ENCODE results near the gene PDIK1L.

PDIK1L gene

GRCh38 chr1:26122988-26123973, 11.7 kb downstream of the PDIK1L start:
- TF ChIP-seq GATA1 (IDR thresholded peaks at IDR 0.05; ENCODE audit: low read depth, low read length) (peak; percentile 19), POLR2A (IDR thresholded peaks at IDR 0.05; ENCODE audit: low read length) (peak; percentile 65)
- peak; percentile 93 for DNase-seq

GRCh38 chr1:26124418-26125331, 13.1 kb downstream of the PDIK1L start:
- TF ChIP-seq GATA1 (IDR thresholded peaks at IDR 0.05; ENCODE audit: low read depth, low read length): no peak
- TF ChIP-seq POLR2A (IDR thresholded peaks at IDR 0.05; ENCODE audit: low read length): no peak
- DNase-seq: peak in 1 of 2 experiments; percentile 72

DNA sequence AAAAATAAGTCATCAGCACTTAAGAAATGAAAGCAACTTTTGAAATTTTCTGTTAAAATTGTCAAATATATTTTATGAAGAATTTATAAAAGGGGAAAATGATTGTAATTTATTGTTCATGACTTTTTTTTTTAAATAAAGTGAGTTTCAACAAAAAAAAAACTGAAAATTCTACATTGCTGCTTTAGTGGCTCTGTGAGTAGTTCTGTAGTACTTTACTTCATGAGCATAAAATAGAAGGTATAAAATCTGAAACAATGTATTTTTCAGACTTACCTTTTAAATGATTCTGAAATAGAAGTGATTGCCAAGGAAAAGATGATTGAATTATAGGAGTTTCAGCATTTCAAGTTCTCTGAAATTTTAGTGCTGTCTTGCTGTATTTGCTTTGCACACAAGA, 13.8 kb downstream of the PDIK1L start:
- TF ChIP-seq GATA1 (IDR thresholded peaks at IDR 0.05; ENCODE audit: low read depth, low read length): no peak
- TF ChIP-seq POLR2A (IDR thresholded peaks at IDR 0.05; ENCODE audit: low read length): no peak

GRCh38 chr1:26125946-26126320, 14.3 kb downstream of the PDIK1L start:
- TF ChIP-seq POLR2A (IDR thresholded peaks at IDR 0.05; ENCODE audit: low read length) (no peak), GATA1 (IDR thresholded peaks at IDR 0.05; ENCODE audit: low read depth, low read length) (no peak)
- DNase-seq: no peak

More for the DNA sequence above, 13.8 kb downstream of the PDIK1L start:
- peak in 1 of 2 experiments; percentile 75 for DNase-seq

DNA sequence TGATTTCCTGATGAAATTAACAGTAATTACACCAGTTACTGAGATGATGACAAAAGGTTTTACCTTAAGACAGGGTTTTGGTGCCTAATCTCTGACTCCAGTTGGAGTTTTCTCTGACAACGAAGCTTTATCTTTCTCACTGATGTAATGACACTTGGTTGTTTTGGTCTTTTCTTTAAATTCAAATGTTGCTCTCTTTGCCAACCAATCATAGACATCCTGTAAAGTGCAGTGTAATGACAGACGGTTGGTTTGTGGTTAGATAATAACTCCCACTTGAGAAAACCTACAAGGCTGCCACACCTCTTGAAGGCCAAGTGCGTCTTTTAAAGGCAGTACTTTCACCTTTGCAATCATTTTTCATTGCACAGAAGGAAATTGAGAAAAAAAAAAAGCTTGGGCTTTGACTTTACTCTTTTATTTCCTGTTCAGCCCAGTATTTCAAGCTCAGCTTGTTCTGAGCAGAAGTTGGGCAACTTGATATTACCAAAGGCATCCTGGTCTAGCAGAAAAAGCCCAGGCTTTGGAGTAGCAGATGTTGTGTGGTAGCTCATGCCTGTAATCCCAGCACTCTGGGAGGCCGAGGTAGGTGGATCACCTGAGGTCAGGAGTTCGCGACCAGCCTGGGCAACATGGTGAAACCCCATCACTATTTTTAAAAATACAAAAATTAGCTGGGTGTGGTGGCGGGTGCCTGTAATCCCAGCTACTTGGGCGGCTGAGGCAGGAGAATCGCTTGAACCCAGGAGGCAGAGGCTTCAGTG, 14.9 kb downstream of the PDIK1L start:
- DNase-seq: peak; percentile 95 to 99

GRCh38 chr1:26127235-26128163, 15.9 kb downstream of the PDIK1L start:
- TF ChIP-seq POLR2A (IDR thresholded peaks at IDR 0.05; ENCODE audit: low read length) (peak; percentile 76), GATA1 (IDR thresholded peaks at IDR 0.05; ENCODE audit: low read depth, low read length) (no peak)

More for the DNA sequence above, 14.9 kb downstream of the PDIK1L start:
- TF ChIP-seq POLR2A (IDR thresholded peaks at IDR 0.05; ENCODE audit: low read length) (peak; percentile 96), GATA1 (IDR thresholded peaks at IDR 0.05; ENCODE audit: low read depth, low read length) (no peak)

GRCh38 chr1:26129778-26130177, 18.2 kb downstream of the PDIK1L start:
- no peak for TF ChIP-seq GATA1 (IDR thresholded peaks at IDR 0.05; ENCODE audit: low read depth, low read length)
- no peak for TF ChIP-seq POLR2A (IDR thresholded peaks at IDR 0.05; ENCODE audit: low read length)
- no peak for DNase-seq

More at GRCh38 chr1:26127235-26128163, 15.9 kb downstream of the PDIK1L start:
- peak in 1 of 2 experiments; percentile 78 for DNase-seq

GRCh38 chr1:26130695-26131094, 19.1 kb downstream of the PDIK1L start:
- TF ChIP-seq POLR2A (IDR thresholded peaks at IDR 0.05; ENCODE audit: low read length) (no peak), GATA1 (IDR thresholded peaks at IDR 0.05; ENCODE audit: low read depth, low read length) (no peak)
- DNase-seq: no peak

GRCh38 chr1:26132128-26132833, 20.7 kb downstream of the PDIK1L start:
- peak in 1 of 2 experiments; percentile 36 for DNase-seq
- TF ChIP-seq POLR2A (IDR thresholded peaks at IDR 0.05; ENCODE audit: low read length) (no peak), GATA1 (IDR thresholded peaks at IDR 0.05; ENCODE audit: low read depth, low read length) (no peak)

DNA sequence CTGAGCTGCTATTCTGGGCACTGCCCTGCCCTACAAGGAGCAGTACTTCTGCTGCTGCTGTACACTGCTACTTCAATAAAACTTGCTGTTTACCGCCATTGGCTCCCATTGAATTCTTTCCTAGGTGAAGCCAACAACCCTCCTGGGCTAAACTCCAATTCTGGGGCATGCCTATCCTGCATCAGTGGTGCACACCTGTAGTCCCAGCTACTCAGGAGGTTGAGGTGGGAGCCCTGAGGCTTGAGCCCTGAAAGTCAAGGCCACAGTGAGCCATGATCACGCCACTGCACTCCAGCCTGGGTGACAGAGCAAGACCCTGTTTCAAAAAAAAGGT, 21.2 kb downstream of the PDIK1L start:
- DNase-seq: no peak
- no peak for TF ChIP-seq GATA1 (IDR thresholded peaks at IDR 0.05; ENCODE audit: low read depth, low read length)
- TF ChIP-seq POLR2A (IDR thresholded peaks at IDR 0.05; ENCODE audit: low read length): no peak

GRCh38 chr1:26134466-26134865, 22.8 kb downstream of the PDIK1L start:
- DNase-seq: no peak
- TF ChIP-seq GATA1 (IDR thresholded peaks at IDR 0.05; ENCODE audit: low read depth, low read length) (no peak), POLR2A (IDR thresholded peaks at IDR 0.05; ENCODE audit: low read length) (no peak)

Measured in erythroblast (primary cell).